Inflammatory macrophage treated with lipopolysaccharide for 1 hour (primary cell): ENCODE results near the gene AP2B1.
"Not testable (repeated sequence)": the region's sequence is repeated elsewhere in the genome, so short reads cannot be mapped to it uniquely, and the experiment has no call there.

Experiments used
- DNase-seq, 2 donors: peaks; one replicate each; pipeline ENCODE4 v3.0.0-alpha.2; 2020 to 2022

AP2B1 gene

DNA sequence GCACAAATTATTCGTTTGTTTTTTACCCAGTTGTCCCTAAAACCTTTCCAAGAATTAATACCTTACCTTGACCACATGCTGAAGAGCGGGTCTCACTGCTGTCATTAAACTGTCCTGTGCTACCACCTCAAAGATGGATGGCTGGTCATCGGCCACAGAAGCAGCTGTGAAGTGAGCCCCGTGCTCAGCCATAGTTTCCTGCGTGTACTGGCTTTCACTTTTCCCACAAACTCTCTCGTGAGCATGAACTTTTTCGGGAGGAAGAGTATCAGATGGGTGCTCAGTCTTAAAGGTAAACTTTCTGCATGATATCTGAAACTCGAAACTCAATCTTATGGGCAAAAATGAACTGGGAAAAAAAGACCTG, 9.3 kb upstream of the AP2B1 start:
- DNase-seq: peak in 1 of 2 donors; percentile 11

DNA sequence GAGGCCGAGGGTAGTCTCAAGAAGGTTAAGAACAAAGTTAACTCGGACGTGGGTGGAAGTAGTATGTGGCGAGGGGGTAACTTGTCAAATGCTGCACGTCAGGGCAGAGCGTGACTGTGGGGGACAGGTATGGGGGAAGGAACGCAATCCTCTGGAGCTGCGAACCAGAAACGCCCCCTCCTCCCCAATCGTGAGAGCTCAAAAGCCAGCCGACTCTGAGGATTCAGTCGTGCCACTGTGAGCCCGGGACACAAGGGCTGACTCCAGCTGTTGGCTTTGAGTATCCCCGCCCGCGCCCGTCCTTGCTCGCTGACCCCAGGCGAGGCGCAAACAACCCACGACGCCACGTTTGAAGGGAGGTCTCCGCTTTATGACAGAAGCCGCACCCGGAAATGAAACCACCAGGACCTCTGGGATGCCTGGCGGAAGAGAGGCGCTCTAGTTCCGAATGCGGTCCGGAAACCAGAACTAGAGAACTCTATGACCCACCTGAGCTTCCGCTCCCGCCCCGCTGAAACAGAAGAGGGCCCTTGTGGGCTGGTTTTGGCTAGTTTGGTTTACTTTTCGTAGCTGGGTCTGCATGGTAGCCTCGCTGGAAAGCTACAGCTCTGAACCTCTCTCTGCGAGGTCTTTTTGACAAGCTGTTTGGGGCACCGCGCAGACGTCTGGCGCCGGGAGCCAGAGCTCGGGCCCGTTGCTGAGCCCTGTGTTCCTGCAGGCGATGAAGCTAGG, 8.8 kb upstream of the AP2B1 start, which contains the start of gene PEX12:
Gene PEX12 (minus strand): TSS at position 375 of the 732 bp plus-strand sequence. CDS start 550 bp downstream, outside the sequence.
- peak; percentile 70 to 71 for DNase-seq

DNA sequence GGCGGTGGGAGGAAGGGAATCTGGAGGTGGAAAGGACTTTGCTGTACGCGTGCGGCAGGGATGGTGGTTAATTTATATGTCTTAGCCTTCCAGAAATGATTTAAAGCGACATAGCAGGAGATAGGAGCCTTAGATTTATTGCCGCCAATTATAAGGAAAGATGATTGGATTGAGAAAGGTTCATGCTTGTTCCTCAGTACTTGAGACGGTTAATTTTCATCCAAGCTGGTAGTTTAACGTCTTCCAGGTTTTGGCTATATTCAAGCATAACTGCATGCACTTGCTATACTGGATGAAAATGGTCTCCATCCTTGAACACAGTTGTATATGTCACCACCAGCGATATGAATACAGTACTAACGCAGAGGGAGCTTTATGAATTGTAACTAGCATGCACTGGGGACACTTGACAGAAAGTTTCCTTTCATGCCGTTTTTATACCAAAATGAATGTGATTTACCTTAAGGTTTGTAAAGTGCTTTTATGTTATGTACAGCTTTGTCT, 8.1 kb upstream of the AP2B1 start:
- DNase-seq: no peak

DNA sequence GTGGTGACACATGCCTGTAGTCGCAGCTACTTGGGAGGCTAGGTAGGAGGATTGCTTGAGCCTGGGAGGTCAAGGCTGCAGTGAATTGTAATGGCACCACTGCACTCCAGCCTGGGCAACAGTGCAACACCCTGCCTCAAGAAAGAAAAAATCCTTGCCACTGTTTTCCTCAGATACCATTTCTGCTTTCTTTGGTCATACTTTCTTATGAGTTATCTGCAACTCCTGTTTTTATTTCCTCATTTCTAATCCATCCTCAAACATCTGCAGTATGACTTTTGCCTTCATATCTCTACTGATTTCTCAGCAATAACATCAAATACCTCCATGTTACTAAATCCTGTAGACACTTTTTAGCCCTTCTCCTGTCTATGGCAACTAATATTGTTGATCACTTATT, 3.1 kb upstream of the AP2B1 start:
- peak; percentile 29 to 38 for DNase-seq

DNA sequence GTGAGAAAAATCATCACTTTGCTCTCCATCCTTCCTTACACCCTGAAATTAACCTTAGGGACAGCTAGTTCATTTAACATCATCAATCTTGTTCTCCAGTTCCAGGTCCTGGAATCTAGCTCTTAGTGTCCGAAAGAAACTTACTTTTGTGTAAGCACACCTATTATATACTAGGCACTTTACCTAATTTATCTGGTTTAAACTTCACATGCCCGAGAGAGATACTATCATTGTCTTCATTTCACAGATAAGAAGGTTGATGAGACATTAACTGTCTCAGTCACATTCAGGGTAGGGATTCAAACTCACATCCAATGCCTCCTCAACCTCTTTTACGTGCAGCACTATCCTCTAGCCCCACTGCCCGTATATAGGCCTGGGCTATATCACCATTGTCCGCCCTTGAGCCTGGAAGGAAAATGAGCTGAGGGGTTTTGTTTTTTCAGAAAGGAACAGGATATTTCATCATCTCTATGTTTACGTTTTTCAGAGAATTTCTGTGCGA, 501 bp upstream of the AP2B1 start:
- DNase-seq: no peak

DNA sequence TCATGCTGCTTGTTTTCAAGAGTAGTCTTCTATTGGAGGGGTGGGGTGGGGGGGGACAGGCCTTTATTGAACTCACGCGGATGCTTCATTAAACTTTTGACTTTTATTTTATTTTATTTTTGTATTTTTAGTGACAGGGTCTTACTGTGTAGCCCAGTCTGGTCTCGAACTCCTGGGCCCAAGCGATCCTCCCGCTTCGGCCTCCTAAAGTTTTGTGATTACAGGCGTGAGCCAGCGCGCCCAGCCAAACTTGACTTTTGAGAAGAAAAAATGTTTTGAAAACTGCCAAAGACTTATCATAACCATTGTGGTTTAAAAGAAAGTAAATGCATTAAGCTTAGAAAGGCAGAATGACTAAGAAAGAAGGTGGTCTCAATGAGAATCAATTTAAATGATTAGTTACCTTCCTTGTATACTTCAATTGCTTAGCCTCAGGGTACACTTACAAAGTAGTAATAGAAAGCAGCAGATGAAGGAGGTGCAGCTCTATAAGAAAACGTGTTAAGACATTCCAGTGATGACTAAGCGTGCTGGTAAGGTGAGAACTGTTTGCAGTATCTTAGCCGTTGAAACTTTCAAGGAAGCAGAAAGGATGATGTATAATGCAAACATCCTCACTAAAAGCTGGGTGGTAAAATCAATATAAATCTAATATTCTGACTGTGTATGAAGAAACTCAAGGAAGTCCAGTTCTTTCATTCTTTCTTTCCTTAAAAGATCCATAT, 1.2 kb downstream of the AP2B1 start:
- DNase-seq: no peak

DNA sequence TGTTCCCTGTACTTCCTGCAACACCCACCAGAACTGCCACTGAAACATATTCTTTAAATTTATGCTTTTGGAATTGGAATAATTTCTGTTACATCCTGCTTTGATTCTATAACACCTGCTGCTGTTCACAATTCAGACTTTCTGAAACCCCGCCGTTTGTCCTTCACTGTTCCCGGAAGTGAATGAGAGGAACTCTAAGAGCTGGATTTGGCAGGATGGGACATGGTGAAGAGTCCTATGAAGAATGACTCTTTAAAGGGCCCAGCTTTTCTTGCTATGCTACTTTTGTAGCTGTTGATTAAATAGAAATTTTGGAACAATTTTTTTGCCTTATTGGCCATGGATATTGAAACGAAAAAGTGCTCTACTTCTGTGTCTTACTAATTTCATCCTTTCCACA, 8.9 kb downstream of the AP2B1 start:
- no peak for DNase-seq

DNA sequence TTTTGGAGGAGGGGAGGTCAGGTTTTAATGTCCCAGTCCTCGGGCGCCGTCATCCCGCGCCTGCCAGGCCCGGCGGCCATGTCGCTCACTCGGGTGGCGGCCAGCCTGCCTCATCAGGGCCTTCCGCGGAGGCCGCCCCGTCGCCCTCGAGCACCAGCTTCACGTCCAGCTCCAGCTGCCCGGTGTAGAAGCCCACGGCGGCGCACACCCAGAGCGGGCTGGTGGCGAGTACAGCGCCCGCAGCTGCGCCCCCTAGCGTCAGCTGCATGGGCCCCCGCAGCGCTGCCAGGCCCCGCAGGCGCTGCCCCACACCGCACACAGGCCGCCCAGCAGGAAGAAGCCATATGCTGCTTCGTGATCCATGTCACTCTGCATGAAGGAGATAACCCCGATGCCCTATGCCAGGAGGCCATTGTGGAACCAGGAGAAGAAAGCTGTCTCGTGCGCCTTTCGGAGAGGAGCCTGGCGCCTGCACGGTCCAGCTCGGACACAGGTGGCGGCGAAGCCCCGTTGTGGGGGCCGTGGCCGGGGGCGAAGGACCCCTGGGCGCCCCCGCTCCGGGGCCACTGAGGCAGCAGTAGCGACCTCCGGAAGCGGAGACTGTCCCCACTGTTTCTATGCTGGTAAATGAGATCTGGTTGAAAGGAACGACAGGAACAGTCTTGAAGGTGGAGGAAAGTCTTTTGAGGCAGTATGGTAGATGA, 9.6 kb downstream of the AP2B1 start:
- no peak for DNase-seq

DNA sequence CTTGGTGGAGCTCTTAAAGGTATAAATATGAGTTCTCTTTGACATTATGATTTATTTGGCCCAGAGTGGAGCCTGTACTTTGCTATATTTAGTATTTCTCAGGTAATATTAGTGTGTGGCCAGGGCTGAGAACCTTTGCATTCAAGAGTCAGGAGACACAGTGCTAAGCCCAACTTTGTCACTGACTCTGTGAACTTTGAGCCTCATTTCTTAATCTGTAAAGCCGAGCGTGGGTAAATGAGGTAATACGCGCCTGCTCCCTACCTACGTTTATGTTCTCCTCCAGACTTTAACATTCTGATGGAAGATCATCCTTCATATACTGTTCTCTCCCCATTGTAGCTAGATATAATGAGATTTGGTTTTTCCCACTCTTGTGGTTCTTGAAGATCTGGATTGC, 10.5 kb downstream of the AP2B1 start:
- no peak for DNase-seq

DNA sequence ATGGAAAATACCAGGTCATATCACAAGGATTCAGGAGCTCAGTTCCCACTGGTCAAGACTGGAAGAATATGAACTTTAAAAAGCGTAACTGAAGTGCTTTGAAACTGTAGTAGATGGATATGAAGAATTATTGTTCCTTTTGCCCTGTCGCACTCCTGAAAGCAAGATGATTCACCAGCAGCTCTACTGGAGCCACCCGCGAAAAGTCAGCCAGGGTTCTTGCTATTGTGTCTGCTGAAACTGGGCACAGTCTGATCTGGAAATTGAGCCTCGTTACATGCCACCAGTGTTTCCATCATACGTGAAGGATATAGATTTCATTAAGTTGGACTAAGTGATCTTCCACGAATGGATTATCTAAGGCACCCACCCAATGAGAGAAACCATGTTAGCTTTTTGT, 16.6 kb downstream of the AP2B1 start:
- no peak for DNase-seq

DNA sequence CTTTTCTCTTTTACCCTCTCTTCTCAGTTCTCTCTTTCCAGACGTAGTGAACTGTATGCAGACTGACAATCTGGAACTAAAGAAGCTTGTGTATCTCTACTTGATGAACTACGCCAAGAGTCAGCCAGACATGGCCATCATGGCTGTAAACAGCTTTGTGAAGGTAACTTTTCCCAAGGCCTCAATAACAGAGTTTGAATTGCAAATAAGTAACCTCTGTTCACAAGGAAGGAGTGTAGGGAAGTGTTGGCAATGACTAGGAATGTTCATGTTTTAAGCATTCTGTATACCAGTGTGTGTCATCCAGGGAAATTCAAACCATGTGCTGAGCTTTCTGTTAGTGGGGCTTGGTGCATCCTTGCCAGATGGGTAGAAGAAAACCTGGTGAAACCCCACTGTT, 18.6 kb downstream of the AP2B1 start:
- no peak for DNase-seq

DNA sequence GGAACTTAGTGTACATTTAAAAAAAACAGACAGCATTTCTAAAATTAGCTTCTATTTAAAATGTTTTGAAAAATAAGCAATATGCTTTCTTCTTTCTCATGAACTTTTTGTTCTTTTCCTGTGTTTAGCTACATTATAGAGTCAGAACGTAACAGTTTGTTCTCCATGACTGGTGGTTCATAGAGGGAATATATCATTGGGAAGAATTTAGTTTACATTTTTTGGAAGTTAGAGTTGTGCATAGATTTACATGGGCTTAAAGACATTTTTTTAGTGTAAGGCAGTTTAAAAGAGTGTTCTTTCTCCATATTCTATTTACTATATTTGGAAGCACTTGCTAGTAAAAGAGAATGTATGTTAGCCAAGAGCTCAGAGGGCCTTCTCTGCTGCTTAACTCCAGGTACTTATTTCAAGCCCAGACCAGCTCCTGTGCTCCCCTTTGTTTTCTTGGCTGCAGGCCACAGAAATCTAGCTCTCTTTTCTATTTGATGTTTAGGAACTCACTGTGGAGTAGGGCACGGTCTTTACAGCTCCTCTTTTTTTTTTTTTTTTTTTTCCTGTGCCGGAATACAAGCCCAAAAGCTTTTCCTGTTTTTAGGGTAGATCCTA, 20.2 kb downstream of the AP2B1 start:
- DNase-seq: no peak

DNA sequence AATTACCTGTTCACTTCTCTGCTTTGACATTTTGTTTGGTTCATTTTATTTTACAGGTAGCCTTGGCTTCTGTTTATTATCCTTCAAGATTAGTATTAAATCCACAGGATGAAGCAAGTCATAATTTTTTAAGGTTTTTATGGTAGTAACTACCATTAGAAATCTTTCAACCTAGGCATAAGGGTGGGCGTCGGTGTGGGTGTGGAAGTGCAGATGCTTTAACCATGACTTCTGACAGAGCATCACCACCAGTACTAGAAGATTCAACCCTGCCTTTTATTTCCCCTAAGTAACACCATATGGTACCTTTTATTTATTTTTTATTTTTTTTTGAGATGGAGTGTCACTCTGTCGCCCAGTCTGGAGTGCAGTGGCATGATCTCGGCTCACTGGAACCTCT, 22.7 kb downstream of the AP2B1 start:
- DNase-seq: no peak

DNA sequence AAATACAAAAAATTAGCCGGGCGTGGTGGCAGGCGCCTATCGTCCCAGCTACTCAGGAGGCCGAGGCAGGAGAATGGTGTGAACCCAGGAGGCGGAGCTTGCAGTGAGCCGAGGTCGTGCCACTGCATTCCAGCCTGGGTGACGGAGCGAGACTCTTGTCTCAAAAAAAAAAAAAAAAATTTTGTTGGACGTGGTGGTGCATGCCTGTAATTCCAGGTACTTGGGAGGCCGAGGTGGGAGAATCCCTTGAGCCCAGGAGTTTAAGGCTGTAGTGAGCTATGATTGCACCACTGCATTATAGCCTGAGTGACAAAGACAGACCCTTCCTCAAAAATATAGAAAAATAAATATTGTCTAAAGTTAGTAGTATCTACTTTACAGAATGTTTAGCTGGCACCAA, 23.6 kb downstream of the AP2B1 start:
- DNase-seq: not testable (repeated sequence)

DNA sequence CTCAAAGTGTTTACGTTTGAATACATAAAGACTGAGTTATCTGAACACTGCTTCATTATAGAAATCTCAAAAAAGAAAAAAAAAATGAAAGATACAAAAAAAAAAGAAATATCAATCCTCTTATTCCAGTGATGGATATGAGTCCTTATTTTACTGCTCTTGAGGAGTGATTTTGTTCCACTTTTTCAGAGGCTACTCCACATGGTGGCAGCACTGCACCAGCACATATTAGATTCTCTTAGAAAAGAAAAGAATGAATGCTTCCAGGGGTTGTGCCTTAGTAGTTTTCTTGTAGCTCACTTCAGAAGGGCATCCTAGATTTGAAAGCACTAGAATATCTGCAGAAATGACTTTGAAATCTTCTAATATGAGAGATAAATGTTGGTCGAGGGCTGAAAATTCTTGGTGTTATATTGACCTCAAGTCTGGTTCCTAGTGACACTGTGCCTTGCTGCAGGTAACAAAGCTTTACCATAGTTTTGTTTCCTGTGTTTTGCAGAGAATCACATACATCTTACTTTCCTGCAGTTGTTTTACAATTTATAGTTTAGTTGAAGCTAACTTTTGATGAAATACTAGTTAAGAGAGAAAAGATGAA, 25.9 kb downstream of the AP2B1 start:
- peak in 1 of 2 donors; percentile 47 for DNase-seq

DNA sequence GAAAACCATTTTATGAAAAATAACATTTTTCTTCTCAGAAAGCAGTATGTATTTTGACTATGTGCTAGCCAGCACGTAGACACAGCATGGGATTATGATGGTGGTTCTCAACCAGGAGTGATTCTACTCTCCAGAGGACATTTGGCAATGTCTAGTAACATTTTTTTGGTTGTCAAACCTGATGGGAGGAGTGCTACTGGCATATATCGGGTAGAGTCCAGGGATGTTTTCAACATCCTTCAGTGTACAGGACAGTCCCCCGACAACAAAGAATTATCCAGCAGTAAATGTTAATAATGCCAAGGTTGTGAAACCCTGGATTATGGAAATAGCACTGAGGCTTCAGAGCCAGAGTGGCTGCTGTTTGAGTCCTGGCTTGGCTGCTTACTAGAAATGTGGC, 27.7 kb downstream of the AP2B1 start:
- no peak for DNase-seq

DNA sequence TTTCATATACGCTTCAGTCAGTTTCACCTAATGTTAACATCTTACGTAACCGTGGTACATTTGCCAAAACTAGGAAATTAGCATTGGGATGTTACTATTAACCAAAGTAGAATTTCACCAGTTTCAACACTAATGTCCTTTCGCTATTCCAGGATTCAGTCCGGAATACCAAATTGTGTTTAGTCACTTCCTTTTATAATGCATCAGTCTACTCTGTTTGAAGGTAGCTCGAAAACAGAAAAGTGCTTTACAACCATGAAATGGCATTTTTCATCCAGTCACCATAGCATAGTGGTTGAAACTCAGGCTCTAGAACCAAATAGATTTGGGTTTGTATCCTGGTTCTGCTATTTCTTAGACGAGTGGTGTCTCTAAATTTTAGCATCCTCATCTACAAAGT, 29.4 kb downstream of the AP2B1 start:
- DNase-seq: no peak

DNA sequence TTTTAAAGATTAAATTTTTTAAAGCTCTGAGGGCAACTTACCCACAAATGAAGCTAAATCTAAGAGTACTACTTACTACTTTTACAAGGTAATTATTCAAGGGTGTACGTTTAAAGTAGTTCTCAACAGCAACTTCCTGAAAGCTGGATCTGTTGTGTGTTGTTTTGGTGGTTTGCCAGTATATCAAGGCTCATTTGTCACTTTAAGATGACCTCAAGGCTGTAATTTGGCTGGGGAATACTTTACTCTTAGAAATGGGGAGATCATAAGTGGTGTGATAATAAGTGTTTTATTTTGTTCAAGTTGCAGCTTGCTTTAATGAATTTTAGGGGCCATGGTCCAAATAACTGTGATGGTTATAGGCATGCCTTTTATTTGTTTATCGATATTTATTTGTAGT, 30.4 kb downstream of the AP2B1 start:
- DNase-seq: no peak

DNA sequence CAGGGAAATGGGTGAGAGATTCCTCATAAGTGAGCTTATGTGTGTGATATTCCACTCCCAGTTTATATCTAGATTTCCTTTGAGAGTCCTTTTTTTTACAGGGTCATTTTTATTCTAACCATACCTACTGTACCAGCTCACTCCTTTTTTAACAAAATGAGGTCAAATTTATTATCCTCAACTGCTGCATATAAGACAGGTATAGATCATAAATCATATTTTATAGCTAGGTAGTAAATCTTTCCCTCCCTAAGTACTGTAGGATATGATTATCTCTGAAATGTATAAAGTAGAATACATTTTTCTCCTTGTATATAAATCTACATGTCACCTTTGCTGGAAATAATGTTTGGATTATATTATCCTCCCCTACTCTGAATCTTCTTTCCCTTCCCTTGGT, 31.5 kb downstream of the AP2B1 start:
- no peak for DNase-seq

DNA sequence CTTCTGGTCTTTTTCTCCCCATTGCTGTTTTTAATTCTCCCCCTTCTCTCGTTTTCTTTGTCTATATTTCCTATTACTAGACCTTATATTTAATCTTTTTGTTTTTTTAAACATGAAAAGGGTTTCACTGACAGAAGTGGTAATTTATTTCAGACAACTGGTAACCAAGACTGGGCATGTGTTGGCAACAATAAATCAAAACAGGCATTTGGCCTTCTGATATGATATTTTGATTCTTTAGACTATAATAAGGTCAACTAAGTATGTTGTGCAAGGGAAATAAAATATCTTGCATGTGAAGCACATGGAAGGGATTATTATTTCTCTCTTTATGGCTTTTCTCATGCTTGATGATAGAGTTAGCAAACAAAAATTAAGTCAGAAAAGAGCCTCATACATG, 34.6 kb downstream of the AP2B1 start:
- DNase-seq: no peak

DNA sequence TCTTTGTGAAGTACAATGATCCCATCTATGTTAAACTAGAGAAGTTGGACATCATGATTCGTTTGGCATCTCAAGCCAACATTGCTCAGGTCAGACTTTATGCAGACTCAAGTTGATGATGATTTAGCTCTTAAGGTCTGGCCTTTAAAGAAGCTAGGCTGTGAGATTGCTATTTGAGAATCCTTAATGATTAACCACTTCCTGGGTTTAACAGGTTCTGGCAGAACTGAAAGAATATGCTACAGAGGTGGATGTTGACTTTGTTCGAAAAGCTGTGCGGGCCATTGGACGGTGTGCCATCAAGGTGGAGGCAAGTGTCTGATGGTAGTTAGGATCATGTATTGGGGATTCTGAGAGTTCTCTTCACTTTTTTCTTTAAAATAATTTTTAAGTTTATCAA, 40.3 kb downstream of the AP2B1 start:
- DNase-seq: no peak

DNA sequence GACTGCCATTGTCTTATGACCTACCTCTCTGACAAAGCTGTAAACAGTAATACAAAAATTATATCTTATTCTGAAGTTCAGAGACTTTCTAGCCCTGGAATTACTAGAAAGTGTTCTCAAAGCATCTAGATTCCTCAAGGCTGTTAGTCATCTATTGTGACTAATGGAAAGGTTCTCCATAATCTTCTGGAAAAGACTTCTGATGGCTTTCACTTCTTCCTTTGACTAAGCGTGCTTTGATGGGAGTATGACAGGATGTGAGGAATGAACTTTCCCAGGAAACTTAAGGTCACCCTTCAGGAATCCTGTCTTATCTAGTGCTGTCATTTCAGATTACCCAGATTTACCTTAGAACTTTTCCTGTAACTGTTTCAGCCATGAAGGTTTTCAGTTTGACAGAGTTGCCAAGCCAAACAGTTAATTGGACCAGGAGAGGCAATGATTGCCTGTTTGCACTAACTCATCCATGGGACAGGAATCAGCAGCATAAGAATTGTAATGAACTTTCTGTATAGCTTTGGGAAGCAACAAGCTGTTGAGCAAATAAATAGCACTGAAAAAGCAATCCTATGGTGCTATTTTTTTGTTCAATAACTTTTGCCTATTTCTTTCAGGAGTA, 43.5 kb downstream of the AP2B1 start:
- DNase-seq: peak in 1 of 2 donors; percentile 2
